ENCODE measurements around the gene GRIK1.

Gene GRIK1

DNA sequence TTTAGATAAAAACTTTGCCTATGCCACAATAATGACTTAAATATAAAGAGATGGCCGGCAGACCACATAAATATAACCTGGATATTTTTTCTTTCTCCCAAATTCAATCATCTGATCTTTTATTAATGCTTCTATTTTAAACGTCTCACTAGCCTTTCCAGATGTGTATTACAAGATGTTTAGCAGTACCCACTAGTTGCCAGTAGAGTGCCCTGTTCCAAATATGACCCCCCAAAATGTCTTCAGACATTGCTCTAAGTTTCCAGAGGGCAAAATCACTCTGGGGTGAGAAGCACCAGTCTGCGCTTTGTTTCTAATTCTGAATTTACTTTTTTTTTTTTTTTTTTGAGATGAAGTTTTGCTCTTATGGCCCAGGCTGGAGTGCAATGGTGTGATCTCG is 268.1 kb downstream of the GRIK1 start:
- Histone ChIP-seq H3K4me1 (ENCODE audit: control insufficient read depth in 1 of 2, insufficient read depth in 1 of 2, low read depth in 1 of 2, low read length in 1 of 2) (no peaks in the 10 kb centered on the region), H3K4me3 (ENCODE audit: low read depth in 1 of 2, low read length in 1 of 2) (no peak overlapping the region)
- TF ChIP-seq, protein P1, sequence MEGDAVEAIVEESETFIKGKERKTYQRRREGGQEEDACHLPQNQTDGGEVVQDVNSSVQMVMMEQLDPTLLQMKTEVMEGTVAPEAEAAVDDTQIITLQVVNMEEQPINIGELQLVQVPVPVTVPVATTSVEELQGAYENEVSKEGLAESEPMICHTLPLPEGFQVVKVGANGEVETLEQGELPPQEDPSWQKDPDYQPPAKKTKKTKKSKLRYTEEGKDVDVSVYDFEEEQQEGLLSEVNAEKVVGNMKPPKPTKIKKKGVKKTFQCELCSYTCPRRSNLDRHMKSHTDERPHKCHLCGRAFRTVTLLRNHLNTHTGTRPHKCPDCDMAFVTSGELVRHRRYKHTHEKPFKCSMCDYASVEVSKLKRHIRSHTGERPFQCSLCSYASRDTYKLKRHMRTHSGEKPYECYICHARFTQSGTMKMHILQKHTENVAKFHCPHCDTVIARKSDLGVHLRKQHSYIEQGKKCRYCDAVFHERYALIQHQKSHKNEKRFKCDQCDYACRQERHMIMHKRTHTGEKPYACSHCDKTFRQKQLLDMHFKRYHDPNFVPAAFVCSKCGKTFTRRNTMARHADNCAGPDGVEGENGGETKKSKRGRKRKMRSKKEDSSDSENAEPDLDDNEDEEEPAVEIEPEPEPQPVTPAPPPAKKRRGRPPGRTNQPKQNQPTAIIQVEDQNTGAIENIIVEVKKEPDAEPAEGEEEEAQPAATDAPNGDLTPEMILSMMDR (IDR thresholded peaks at IDR 0.05), result no peak

DNA sequence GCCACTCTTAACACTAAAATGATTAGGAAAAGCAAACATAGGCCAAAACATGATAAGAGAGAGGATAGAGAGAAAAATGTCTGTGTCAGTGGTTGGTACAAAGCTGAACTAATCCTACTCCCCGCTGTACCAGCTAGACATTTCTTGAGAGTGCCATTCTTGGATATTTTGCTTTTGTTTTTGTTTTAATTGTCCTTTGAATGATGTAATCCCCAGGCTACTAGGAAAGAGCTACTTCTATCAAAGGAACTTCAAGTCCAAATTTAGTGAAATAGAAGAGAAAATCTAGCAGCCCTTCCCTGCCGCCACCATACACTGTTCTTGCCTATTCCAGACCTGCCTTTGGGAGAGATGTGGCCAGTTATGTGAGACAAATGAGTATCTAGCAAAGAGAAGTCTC is 269.6 kb downstream of the GRIK1 start:
- TF ChIP-seq, protein P1 (IDR thresholded peaks at IDR 0.05), result no peak
- H3K9me3 ChIP-seq, result no peaks in the 10 kb centered on the region
- no peaks in the 10 kb centered on the region for H3K4me1 ChIP-seq (ENCODE audit: control insufficient read depth in 1 of 2, insufficient read depth in 1 of 2, low read depth in 1 of 2, low read length in 1 of 2)
- H3K4me3 ChIP-seq (ENCODE audit: low read depth in 1 of 2, low read length in 1 of 2), result no peak overlapping the region
- H3K27ac ChIP-seq, result no peak overlapping the region
- no peaks in the 10 kb centered on the region for H3K36me3 ChIP-seq
- H3K27me3 ChIP-seq, result no peaks in the 10 kb centered on the region

More for the DNA sequence above, 268.1 kb downstream of the GRIK1 start:
- no peaks in the 10 kb centered on the region for H3K9me3 ChIP-seq
- no peak overlapping the region for H3K27ac ChIP-seq
- H3K27me3 ChIP-seq, result no peaks in the 10 kb centered on the region
- no peaks in the 10 kb centered on the region for H3K36me3 ChIP-seq

DNA sequence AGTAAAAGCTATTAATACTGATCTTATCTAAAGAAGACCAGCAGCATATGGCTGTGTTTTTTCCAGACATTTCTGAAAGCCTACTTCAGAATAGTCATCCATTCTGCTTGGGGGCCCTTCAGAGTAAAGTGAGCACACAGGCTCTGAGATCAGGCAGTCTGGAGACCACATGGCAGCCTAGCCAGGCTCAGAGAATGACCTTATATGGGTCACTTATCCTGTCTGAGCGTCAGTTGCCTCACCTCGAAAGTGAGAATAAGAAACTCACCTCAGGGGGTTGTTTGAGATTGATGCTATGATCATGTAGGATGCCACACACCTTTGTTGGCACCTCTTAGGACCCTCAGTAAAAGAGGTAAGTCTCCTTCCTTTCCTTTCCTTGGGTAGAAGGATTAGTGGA is 270.4 kb downstream of the GRIK1 start:
- Histone ChIP-seq H3K27ac (no peak overlapping the region), H3K4me1 (ENCODE audit: control insufficient read depth in 1 of 2, insufficient read depth in 1 of 2, low read depth in 1 of 2, low read length in 1 of 2) (no peaks in the 10 kb centered on the region), H3K4me3 (ENCODE audit: low read depth in 1 of 2, low read length in 1 of 2) (no peak overlapping the region), H3K36me3 (no peaks in the 10 kb centered on the region), H3K9me3 (no peaks in the 10 kb centered on the region), H3K27me3 (no peaks in the 10 kb centered on the region)
- TF ChIP-seq, protein P1 (IDR thresholded peaks at IDR 0.05), result no peak

DNA sequence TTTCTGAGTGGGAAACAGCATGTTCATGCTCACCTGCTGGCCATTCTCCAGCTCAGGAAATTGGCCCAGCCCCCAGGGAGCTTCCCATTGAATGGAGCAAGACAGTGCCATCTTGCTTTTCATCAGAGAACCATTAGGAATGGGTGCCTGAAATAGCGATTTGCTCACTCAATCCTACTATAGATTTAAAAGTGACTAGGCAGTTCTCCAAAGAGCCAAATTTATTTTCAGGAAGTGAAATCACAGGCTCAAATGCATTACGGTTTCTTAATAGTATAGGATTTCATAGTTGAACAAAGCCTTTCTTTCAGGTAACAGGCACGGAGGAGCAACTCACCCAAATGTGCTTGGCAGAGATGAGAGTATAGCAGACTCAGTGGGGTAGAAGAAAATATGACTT is 272.1 kb downstream of the GRIK1 start:
- TF ChIP-seq, protein P1 (IDR thresholded peaks at IDR 0.05), result no peak
- Histone ChIP-seq H3K4me3 (ENCODE audit: low read depth in 1 of 2, low read length in 1 of 2) (no peak overlapping the region), H3K4me1 (ENCODE audit: control insufficient read depth in 1 of 2, insufficient read depth in 1 of 2, low read depth in 1 of 2, low read length in 1 of 2) (no peaks in the 10 kb centered on the region), H3K27ac (no peak overlapping the region), H3K27me3 (no peaks in the 10 kb centered on the region), H3K9me3 (no peaks in the 10 kb centered on the region), H3K36me3 (no peaks in the 10 kb centered on the region)

DNA sequence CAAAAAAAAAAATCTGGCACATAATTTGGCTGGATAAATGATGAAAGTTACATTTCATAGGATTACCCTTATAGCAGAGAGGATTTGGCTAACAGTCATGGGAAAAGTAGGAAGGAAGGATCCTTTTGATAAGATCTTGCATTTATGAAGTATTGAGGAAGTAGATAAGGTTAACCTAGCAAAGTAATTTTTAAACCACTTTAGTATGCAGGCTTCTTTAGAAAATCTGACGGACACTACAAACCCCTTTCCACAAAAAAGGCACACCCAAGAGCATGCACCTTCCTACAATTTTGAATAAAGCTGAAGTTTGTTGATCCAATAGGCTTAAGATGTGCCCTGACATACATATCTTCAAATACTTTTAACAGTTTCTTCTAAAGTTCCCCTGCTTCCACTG is 275.2 kb downstream of the GRIK1 start:
- no peaks in the 10 kb centered on the region for H3K9me3 ChIP-seq
- no peaks in the 10 kb centered on the region for H3K4me1 ChIP-seq (ENCODE audit: control insufficient read depth in 1 of 2, insufficient read depth in 1 of 2, low read depth in 1 of 2, low read length in 1 of 2)
- H3K27me3 ChIP-seq, result no peaks in the 10 kb centered on the region
- TF ChIP-seq, protein P1 (IDR thresholded peaks at IDR 0.05), result no peak
- H3K36me3 ChIP-seq, result no peaks in the 10 kb centered on the region
- H3K27ac ChIP-seq, result no peak overlapping the region
- no peak overlapping the region for H3K4me3 ChIP-seq (ENCODE audit: low read depth in 1 of 2, low read length in 1 of 2)

Data from neutrophil (primary cell).